A549 (cell line): ENCODE measurements around the gene BAIAP2L1.

Experiments
- EP300 ChIP-seq, 2 experiments: fragments of >200 bp; sonication (Bioruptor Twin); formaldehyde crosslinking; IDR thresholded peaks; 2 replicates in 1 of 2; 3 replicates in 1 of 2; pipeline ENCODE4 v1.6.1; 2016 to 2017
- FOSL2 ChIP-seq, 2 experiments: fragments of 450-650 bp in 1 of 2; fragments of >200 bp in 1 of 2; sonication (Bioruptor Twin) in 1 of 2; formaldehyde crosslinking; IDR thresholded peaks; 2 replicates each; pipeline versions ENCODE4 v1.5.0 to v1.6.1; 2016 to 2020; ENCODE audit warnings: mild to moderate bottlenecking in 1 of 2, moderate library complexity in 1 of 2
- JUNB ChIP-seq: fragments of >200 bp; sonication (Bioruptor Twin); formaldehyde crosslinking; IDR thresholded peaks from 2 replicates; pipeline ENCODE4 v1.6.1; 2016
- POLR2A ChIP-seq: IDR thresholded peaks from 2 replicates; pipeline ENCODE4 v1.6.1; 2012; ENCODE audit warnings: mild to moderate bottlenecking, low read length
- TFCP2L1 ChIP-seq: fragments of 250-450 bp; sonication (Bioruptor Pico); IDR thresholded peaks from 2 replicates; pipeline ENCODE4 v1.5.0; 2021; ENCODE audit warnings: mild to moderate bottlenecking
- ZSCAN20 ChIP-seq: fragments of 250-450 bp; sonication (Bioruptor Pico); IDR thresholded peaks from 2 replicates; pipeline ENCODE4 v1.8.0; 2022; ENCODE audit warnings: mild to moderate bottlenecking, moderate library complexity
- TF ChIP-seq, protein P1 (sequence below): fragments of >200 bp; sonication (Bioruptor Twin); formaldehyde crosslinking; IDR thresholded peaks from 3 replicates; pipeline ENCODE4 v1.5.1; 2016
- TF ChIP-seq, protein P2 (sequence below): IDR thresholded peaks from 2 replicates; pipeline ENCODE4 v1.6.1; 2012
- TF ChIP-seq, protein P3 (sequence below): fragments of 200-600 bp; sonication (generic); IDR thresholded peaks from 2 replicates; pipeline ENCODE4 v1.6.1; 2016; ENCODE audit warnings: antibody characterized with exemption, mild to moderate bottlenecking, moderate library complexity
- TF ChIP-seq, protein P4 (sequence below): IDR thresholded peaks from 2 replicates; pipeline ENCODE4 v1.6.1; 2012

GRCh38 chr7:98396768-98397167, 4.1 kb downstream of the BAIAP2L1 start:
- TF ChIP-seq, protein P1, sequence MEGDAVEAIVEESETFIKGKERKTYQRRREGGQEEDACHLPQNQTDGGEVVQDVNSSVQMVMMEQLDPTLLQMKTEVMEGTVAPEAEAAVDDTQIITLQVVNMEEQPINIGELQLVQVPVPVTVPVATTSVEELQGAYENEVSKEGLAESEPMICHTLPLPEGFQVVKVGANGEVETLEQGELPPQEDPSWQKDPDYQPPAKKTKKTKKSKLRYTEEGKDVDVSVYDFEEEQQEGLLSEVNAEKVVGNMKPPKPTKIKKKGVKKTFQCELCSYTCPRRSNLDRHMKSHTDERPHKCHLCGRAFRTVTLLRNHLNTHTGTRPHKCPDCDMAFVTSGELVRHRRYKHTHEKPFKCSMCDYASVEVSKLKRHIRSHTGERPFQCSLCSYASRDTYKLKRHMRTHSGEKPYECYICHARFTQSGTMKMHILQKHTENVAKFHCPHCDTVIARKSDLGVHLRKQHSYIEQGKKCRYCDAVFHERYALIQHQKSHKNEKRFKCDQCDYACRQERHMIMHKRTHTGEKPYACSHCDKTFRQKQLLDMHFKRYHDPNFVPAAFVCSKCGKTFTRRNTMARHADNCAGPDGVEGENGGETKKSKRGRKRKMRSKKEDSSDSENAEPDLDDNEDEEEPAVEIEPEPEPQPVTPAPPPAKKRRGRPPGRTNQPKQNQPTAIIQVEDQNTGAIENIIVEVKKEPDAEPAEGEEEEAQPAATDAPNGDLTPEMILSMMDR, result no peak
- TF ChIP-seq POLR2A, result no peak
- TF ChIP-seq EP300 (IDR thresholded peaks at IDR 0.05), result no peak
- TF ChIP-seq JUNB, result no peak
- TF ChIP-seq, protein P2, sequence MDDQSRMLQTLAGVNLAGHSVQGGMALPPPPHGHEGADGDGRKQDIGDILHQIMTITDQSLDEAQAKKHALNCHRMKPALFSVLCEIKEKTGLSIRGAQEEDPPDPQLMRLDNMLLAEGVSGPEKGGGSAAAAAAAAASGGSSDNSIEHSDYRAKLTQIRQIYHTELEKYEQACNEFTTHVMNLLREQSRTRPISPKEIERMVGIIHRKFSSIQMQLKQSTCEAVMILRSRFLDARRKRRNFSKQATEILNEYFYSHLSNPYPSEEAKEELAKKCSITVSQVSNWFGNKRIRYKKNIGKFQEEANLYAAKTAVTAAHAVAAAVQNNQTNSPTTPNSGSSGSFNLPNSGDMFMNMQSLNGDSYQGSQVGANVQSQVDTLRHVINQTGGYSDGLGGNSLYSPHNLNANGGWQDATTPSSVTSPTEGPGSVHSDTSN, result no peak
- TF ChIP-seq, protein P3, sequence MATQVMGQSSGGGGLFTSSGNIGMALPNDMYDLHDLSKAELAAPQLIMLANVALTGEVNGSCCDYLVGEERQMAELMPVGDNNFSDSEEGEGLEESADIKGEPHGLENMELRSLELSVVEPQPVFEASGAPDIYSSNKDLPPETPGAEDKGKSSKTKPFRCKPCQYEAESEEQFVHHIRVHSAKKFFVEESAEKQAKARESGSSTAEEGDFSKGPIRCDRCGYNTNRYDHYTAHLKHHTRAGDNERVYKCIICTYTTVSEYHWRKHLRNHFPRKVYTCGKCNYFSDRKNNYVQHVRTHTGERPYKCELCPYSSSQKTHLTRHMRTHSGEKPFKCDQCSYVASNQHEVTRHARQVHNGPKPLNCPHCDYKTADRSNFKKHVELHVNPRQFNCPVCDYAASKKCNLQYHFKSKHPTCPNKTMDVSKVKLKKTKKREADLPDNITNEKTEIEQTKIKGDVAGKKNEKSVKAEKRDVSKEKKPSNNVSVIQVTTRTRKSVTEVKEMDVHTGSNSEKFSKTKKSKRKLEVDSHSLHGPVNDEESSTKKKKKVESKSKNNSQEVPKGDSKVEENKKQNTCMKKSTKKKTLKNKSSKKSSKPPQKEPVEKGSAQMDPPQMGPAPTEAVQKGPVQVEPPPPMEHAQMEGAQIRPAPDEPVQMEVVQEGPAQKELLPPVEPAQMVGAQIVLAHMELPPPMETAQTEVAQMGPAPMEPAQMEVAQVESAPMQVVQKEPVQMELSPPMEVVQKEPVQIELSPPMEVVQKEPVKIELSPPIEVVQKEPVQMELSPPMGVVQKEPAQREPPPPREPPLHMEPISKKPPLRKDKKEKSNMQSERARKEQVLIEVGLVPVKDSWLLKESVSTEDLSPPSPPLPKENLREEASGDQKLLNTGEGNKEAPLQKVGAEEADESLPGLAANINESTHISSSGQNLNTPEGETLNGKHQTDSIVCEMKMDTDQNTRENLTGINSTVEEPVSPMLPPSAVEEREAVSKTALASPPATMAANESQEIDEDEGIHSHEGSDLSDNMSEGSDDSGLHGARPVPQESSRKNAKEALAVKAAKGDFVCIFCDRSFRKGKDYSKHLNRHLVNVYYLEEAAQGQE, result no peak
- no peak for TF ChIP-seq ZSCAN20 (CRISPR knock-in tag)
- no peak for TF ChIP-seq FOSL2 (IDR thresholded peaks at IDR 0.05)
- TF ChIP-seq FOSL2 (CRISPR knock-in tag; IDR thresholded peaks at IDR 0.05), result no peak
- TF ChIP-seq TFCP2L1 (CRISPR knock-in tag), result no peak
- TF ChIP-seq, protein P4, sequence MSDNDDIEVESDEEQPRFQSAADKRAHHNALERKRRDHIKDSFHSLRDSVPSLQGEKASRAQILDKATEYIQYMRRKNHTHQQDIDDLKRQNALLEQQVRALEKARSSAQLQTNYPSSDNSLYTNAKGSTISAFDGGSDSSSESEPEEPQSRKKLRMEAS, result no peak
